Mesothelial cell of epicardium (in vitro differentiated cells): Measurements from ENCODE around the gene BCHE. TPM values are rescaled to one million over a fixed set of nuclear protein-coding genes. Genes with fewer than 3 reads are reported as not detected.

Experiments used
- DNase-seq, 2 experiments: peaks; one replicate each; pipeline ENCODE4 v3.0.0; 2021; ENCODE audit warnings: low spot score in 2 of 2; ENCODE audit not compliant: unreplicated experiment in 2 of 2
- H3K27ac Mint-ChIP-seq: 2 replicates; pipeline ENCODE4 v1.8.0; 2021; ENCODE audit warnings: mixed read lengths
- H3K27me3 Mint-ChIP-seq: 2 replicates; pipeline ENCODE4 v1.8.0; 2021; ENCODE audit warnings: low read depth, mixed read lengths
- H3K36me3 Mint-ChIP-seq: 2 replicates; pipeline ENCODE4 v1.8.0; 2021; ENCODE audit warnings: mixed read lengths
- H3K4me1 Mint-ChIP-seq: 2 replicates; pipeline ENCODE4 v1.8.0; 2021; ENCODE audit warnings: mixed read lengths
- H3K4me3 Mint-ChIP-seq: 2 replicates; pipeline ENCODE4 v1.8.0; 2021; ENCODE audit warnings: mild to moderate bottlenecking, moderate library complexity, mixed read lengths
- H3K9me3 Mint-ChIP-seq: 2 replicates; pipeline ENCODE4 v1.8.0; 2021; ENCODE audit warnings: mixed read lengths
- total RNA-seq: library from RNA; stranded (reverse); gene quantifications from 3 replicates; pipeline ENCODE4 v1.2.1, GENCODE V29; 2021
- TF ChIP-seq, protein P1 (sequence below): fragments of 200-600 bp; sonication (generic); IDR thresholded peaks from one replicate; pipeline ENCODE4 v1.5.0; 2021; ENCODE audit warnings: antibody characterized with exemption; ENCODE audit not compliant: unreplicated experiment

The BCHE gene
- total RNA-seq, 1 donor from 2014 or later: 6.4 TPM

DNA sequence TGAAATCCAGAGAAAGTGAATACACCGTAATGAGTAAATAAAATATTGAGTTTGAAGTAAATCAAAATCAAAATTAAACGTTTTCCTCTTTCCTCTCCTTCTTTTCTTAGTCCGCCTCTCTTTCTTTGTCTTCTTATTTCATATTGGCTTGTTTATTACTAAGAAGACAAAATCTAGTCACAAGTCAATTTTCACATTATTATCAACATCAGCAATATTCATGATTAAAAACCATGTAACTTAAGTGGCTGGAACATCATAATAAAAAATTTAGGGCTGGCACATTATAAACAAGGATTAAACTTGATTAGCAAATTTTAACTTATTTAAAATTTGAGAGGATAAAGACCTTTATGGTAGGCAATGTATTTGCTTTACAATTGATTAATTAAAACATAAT lies 61.4 kb downstream of the BCHE start:
- TF ChIP-seq, protein P1, sequence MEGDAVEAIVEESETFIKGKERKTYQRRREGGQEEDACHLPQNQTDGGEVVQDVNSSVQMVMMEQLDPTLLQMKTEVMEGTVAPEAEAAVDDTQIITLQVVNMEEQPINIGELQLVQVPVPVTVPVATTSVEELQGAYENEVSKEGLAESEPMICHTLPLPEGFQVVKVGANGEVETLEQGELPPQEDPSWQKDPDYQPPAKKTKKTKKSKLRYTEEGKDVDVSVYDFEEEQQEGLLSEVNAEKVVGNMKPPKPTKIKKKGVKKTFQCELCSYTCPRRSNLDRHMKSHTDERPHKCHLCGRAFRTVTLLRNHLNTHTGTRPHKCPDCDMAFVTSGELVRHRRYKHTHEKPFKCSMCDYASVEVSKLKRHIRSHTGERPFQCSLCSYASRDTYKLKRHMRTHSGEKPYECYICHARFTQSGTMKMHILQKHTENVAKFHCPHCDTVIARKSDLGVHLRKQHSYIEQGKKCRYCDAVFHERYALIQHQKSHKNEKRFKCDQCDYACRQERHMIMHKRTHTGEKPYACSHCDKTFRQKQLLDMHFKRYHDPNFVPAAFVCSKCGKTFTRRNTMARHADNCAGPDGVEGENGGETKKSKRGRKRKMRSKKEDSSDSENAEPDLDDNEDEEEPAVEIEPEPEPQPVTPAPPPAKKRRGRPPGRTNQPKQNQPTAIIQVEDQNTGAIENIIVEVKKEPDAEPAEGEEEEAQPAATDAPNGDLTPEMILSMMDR: no peak
- no peak for DNase-seq
- Mint-ChIP-seq H3K4me1 (no peaks in the 10 kb centered on the region), H3K27me3 (no peaks in the 10 kb centered on the region), H3K36me3 (no peaks in the 10 kb centered on the region), H3K27ac (no peak overlapping the region), H3K4me3 (no peak overlapping the region), H3K9me3 (no peaks in the 10 kb centered on the region)

DNA sequence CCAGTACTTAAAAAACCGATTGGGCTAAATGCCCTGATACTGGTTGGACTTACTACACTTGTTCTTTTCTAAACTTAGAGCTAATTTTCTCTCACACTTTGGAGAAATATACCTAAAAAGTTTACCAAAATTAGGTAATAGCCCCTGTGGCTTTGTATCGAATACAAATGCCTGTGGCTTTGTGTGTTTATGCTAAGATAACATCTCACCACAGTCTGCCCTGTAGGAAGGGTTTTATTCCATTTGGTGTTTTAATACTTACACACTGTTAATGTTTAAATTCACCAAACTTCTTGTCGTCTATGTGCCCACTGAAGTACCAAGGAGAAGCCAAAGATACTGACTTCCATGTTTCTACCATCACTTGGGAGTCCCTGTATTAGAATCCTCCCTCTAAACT lies 66.4 kb downstream of the BCHE start:
- Mint-ChIP-seq H3K4me1 (no peaks in the 10 kb centered on the region), H3K9me3 (peaks cover 10% of the 10 kb centered on the region), H3K36me3 (no peaks in the 10 kb centered on the region)

DNA sequence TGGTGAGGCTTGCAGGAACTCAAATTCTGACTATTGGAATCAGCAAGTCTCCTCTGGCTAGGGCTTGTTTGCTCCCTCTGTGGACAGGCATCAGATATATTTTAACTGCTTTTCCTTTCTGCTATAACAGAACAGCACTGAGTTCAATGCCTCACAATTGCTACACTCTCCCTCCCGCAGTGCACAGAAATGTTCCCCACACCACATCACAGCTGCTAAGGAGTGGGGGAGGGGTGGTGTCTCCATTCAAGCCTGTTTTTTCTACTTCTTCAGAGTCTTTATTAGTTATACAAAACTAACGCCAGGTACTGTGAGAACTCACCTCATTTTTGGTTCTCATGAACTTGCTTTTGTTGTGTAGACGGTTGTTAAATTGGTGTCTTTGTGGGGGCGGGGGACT lies 68.5 kb downstream of the BCHE start:
- no peak overlapping the region for H3K4me3 Mint-ChIP-seq
- no peaks in the 10 kb centered on the region for H3K4me1 Mint-ChIP-seq
- no peaks in the 10 kb centered on the region for H3K27me3 Mint-ChIP-seq
- no peaks in the 10 kb centered on the region for H3K36me3 Mint-ChIP-seq
- H3K27ac Mint-ChIP-seq: no peak overlapping the region
- peaks cover 31% of the 10 kb centered on the region for H3K9me3 Mint-ChIP-seq
- no peak for DNase-seq
- TF ChIP-seq, protein P1: no peak

More for the DNA sequence above, 66.4 kb downstream of the BCHE start:
- no peak for DNase-seq
- no peak overlapping the region for H3K4me3 Mint-ChIP-seq
- TF ChIP-seq, protein P1: no peak
- H3K27ac Mint-ChIP-seq: no peak overlapping the region
- no peaks in the 10 kb centered on the region for H3K27me3 Mint-ChIP-seq

DNA sequence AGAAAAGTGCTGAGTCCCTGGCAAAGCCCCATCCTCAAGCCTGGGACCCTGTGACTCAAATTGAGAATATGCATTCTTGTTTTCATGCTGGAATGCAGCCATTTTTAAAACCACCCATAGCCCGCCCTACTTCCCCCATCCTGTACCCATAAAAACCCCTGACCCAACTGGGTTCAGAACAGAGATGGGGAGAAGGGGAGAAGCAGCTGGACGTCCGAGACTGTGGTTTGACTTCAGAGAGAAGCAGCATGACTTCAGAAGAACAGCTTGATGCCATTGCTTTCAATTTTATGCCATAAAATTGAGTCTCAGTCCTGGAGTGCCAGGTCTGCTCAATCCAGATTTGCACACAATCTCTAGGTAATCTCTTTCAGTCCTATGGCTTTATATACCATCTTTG lies 78.2 kb downstream of the BCHE start:
- H3K4me3 Mint-ChIP-seq: no peak overlapping the region
- peaks cover 5% of the 10 kb centered on the region for H3K9me3 Mint-ChIP-seq
- H3K36me3 Mint-ChIP-seq: no peaks in the 10 kb centered on the region
- TF ChIP-seq, protein P1: no peak
- H3K27me3 Mint-ChIP-seq: no peaks in the 10 kb centered on the region
- no peak overlapping the region for H3K27ac Mint-ChIP-seq
- no peak for DNase-seq
- peaks cover 18% of the 10 kb centered on the region for H3K4me1 Mint-ChIP-seq

DNA sequence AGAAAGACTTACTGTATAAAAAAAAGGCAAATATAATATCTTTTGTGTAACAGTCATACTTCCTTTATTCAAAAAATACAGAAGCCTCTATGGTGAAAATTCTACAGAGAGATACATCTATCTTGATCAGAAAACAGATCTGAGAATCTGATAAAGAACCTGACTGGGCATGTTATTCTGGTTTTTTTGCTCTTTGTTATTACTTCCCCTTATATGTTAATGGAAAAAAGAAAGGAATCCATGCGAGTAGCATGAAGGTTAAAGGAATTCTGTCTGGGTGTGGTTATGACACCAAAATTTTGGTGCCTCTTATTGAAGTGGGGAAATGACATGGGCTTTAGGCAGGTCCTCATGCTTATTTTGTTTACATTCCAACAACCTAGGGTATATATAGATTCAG lies 81.7 kb downstream of the BCHE start:
- H3K27me3 Mint-ChIP-seq: no peaks in the 10 kb centered on the region
- no peak overlapping the region for H3K27ac Mint-ChIP-seq
- TF ChIP-seq, protein P1: no peak
- H3K9me3 Mint-ChIP-seq: peaks cover 6% of the 10 kb centered on the region
- H3K36me3 Mint-ChIP-seq: no peaks in the 10 kb centered on the region
- no peak overlapping the region for H3K4me3 Mint-ChIP-seq
- DNase-seq: no peak
- peaks cover 18% of the 10 kb centered on the region for H3K4me1 Mint-ChIP-seq
